ENCODE results near the gene KCNH2.

The KCNH2 gene

DNA sequence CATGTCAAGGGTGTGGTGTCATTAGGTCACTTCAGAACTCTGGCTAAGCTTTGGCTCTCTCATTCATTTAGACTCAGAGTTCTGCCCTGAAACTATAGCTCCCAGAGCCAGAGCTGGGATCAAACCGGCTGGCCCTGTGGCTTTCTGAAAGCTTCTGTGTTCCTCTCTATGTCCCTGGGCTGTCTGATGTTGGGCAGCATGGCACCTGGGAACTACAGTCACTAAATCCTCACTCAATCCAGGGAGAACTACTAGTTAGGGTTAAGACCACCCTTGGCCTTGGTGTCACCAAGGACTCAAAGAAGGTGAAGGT is 32.9 kb upstream of the KCNH2 start:
- no peak for DNase-seq

DNA sequence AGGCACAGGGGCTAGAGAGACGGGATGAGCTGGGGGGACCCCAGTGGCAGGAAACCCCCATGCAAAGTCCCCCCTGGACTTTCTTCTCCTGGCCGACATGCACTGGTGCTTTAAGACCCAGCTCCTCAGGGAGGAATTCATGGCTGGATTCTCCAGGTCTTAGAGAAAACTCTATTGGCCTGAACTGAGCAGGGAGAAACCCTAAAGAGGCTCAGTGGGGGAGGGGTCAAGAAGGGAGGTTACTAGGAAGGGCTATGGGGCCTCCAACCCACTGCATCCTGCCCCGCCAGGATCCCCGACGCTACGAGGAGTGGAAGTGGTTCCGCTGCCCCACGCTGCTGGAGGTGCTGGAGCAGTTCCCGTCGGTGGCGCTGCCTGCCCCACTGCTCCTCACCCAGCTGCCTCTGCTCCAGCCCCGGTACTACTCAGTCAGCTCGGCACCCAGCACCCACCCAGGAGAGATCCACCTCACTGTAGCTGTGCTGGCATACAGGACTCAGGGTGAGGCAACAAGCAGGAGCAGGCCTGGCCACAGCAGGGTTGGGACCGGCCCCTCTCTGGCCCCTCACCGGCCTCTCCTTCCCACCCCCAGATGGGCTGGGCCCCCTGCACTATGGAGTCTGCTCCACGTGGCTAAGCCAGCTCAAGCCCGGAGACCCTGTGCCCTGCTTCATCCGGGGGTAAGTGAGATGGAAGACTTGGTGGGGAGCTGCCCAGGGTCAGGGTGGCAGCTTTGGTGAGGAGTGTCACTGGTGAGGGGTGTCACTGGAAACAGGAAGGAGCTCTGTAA is 32.4 kb upstream of the KCNH2 start:
- peak; percentile 61 for DNase-seq

DNA sequence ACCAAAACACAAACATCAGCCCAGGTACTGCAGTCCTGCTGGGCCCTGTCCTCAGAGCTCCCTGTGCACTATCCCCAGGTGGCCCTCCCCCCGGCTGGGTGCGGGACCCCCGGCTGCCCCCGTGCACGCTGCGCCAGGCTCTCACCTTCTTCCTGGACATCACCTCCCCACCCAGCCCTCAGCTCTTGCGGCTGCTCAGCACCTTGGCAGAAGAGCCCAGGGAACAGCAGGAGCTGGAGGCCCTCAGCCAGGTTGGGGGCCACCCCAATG is 31.9 kb upstream of the KCNH2 start:
- DNase-seq, result no peak

DNA sequence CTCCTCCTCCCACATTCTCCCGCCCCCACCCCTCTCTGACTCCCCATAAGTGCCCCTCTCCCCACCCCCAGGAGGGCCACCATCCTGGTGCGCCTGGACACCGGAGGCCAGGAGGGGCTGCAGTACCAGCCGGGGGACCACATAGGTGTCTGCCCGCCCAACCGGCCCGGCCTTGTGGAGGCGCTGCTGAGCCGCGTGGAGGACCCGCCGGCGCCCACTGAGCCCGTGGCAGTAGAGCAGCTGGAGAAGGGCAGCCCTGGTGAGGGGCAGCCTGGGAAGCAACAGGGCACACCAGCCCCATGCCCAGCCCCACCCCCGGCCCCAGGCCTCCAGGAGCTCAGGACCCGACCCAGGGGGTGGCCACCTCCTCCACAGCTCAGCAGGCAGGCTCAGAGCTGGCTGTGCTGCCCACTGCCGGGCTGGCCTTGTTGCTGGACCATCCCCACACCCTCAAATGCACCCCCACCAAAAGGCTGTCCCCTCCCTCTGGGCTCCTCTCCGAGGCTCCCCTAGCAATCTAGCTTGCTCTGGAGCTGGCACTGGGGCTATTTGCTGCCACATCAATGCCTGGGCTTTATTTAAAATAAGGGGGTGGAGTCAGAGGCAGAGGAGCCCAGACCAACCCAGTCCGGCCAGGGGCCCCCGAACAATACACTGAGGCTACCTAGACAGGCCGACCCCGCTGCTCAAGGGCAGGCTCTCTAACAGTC is 31.4 kb upstream of the KCNH2 start:
- DNase-seq, result no peak

DNA sequence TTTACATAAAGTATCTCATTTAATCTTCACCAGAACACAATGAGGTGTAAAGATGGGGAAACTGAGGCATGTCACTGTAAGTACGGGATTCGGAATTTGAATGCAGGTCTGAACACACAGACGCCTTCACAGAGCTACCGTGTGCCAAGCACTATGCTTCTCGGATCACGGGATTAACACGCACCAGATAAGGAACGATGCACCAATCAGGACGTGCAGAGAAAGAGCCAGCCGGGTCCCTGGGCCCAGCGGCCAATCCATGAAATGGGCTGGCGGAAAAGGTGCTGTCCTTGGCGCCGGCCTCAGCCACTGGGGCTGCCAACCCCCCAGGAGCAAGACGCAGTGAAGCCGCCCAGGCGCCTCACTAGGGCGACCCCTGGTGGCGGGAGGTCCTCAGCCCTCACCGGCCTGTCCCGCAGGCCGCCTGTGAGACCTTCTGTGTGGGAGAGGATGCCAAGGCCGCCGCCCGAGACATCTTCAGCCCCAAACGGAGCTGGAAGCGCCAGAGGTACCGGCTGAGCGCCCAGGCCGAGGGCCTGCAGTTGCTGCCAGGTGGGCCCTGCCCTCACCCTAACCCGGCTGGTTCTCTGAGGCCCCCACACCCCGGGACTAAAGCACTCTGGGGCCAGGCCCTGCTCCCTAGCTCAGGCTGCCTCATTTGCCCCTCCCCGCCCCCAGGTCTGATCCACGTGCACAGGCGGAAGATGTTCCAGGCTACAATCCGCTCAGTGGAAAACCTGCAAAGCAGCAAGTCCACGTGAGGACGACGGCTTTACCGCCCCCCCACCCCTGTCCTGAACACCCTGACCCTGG is 30.6 kb upstream of the KCNH2 start:
- DNase-seq, result peak; percentile 87

DNA sequence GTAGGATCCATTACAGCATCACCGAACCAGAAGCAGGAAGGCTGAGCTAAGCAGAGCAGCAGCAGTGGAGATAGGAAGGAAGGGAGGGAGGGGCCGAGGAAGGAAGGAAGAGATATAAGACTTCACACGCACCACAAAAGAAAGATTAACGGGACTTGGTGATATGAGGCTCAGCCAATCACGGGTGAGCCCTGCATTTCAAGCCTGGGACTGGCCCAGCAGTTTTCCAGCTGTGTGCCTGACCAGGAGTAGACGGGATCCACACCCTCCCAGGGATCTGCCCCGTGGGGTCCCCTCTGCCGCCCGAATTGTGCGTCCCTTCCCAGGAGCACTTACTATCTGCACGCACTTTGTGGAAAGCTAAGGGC is 30.0 kb upstream of the KCNH2 start:
- DNase-seq, result peak; percentile 71

DNA sequence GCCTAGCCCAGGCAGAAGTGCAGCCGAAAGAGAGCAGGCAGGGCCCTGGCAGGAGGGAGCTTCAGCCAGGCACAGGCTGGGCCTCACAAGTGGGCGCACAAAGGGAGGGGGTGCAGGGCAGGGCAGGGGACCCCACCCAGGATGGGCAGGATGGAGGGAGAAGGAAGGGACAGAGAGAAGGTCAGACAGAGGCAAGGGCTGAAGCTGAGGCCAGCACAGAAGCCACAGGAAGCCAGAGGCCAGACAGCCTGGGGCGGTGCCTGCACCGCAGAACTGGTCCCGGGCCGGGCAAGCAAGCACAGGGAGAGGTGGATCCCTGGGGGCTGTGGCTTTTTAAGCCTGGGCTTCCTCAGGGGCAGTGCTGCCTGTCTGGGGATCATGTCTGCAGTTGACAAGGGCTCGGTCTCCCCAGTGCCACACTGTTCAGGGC is 29.4 kb upstream of the KCNH2 start:
- no peak for DNase-seq

DNA sequence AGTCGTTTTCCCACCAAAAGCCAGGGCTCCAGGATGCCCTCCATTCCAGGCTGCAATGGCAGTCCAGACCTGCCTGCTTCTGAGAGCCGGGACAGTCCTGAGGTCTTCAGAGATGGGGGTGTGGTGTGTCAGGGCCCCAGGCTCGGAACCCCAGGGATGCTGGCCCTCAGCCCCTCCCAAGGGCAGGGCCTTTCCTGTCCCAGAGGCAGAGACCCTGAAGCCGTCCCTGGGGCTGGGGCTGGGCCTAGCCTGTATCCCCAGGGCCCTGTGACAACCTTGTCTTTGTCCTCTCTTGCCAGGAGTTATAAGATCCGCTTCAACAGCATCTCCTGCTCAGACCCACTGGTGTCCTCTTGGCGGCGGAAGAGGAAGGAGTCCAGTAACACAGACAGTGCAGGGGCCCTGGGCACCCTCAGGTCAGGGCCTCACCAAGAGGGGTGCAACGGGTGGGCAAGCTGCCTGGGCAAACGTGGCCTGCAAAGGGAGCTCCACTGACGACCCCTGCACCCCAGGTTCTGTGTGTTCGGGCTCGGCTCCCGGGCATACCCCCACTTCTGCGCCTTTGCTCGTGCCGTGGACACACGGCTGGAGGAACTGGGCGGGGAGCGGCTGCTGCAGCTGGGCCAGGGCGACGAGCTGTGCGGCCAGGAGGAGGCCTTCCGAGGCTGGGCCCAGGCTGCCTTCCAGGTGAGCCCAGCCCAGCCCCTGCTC is 28.6 kb upstream of the KCNH2 start:
- DNase-seq, result no peak

DNA sequence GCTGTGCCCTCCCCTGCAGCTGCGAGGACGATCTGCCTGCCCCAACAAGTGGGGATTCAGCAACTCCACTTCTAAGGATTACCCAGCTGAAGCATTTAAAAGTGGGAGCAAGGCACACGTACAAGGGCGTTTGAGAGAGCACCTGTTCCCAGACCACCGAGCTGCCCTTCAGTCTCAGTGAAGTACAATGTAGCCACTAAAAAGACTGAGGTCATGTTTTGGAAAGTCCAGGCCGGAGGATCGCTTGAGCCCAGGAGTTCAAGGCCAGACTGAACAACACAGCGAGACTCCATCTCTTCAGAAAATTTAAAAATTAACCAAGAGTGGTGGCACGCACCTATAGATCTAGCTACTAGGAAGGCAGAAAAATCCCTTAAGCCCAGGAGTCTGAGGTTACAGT is 27.4 kb upstream of the KCNH2 start:
- no peak for DNase-seq

DNA sequence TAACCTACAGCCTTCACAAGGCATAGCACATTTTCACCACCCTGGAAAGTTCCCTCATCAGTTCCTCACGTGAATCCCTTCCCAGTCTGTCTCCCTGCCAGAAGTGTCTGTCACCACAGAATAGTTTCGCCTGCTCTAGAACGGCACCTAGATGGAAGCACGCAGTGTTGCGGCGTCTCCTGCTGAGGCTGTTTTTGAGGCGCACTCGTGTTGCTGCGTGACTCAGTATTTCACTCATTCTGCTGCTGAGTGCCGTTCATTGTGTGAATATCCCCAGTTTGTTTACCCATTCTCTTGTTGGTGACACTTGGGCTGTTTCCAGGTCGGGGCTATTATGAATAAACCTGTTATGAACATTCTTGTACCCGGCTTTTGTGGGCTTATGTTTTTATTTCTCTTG is 25.5 kb upstream of the KCNH2 start:
- DNase-seq, result no peak

DNA sequence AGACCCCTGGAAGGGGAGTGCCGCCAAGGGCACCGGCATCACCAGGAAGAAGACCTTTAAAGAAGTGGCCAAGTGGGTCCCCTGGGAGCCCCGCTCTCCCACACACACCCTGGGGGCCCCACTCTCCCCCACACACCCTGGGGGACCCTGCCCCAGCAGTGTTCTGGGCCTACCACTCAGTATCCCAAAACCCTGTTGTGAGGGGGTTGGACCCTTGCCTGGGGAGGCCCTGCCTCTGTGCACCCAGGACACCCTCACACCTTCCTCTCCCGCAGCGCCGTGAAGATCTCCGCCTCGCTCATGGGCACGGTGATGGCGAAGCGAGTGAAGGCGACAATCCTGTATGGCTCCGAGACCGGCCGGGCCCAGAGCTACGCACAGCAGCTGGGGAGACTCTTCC is 23.4 kb upstream of the KCNH2 start:
- no peak for DNase-seq

DNA sequence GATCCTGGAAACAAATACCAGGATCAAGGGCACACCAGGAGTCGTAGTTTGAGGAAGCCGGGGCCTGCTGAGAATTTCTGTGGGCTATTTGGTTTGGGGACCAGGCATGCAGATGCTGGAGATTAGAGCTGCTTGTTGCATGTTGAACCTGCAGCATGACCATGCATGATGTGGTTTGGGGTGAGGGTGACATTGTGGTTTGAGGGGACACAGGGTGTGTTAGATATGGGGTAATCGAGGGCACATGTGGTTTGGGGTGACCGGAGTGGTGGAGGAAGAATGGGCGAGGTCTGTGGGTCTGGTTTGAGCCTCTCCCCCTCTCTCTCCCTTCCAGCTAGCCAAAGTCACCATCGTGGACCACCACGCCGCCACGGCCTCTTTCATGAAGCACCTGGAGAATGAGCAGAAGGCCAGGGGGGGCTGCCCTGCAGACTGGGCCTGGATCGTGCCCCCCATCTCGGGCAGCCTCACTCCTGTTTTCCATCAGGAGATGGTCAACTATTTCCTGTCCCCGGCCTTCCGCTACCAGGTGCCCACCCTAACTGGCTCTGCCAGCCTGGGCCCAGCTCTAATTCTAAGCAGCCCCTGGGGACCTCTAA is 22.9 kb upstream of the KCNH2 start:
- no peak for DNase-seq

DNA sequence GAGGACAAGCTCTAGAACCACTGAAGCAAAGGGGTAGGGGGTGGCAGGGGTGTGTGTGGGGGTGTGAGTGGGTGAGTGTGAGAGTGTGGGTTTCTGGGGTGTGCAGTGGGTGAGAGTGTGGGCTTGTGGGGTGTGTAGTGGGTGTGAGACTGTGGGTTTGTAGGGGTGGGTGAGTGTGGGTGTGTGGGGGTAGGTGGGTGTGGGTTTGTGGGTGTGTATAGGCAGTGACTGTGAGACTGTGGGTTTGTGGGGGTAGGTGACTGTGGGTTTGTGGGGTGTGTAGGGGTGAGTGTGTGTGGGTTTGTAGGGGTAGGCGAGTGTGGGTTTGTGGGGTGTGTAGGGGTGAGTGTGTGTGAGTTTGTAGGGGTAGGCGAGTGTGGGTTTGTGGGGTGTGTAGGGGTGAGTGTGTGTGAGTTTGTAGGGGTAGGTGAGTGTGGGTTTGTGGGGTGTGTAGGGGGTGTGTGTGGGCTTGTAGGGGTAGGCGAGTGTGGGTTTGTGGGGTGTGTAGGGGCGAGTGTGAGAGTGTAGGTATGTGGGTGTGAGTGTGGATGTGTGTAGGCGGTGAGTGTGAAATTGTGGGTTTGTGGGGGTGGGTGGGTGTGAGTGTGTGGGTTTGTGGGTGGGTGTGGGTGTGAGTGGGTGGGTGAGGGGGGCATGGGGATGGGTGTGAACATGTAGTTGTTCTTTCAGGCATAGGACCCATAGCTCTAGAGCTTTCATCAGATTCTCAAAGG is 21.5 kb upstream of the KCNH2 start:
- DNase-seq, result no peak

DNA sequence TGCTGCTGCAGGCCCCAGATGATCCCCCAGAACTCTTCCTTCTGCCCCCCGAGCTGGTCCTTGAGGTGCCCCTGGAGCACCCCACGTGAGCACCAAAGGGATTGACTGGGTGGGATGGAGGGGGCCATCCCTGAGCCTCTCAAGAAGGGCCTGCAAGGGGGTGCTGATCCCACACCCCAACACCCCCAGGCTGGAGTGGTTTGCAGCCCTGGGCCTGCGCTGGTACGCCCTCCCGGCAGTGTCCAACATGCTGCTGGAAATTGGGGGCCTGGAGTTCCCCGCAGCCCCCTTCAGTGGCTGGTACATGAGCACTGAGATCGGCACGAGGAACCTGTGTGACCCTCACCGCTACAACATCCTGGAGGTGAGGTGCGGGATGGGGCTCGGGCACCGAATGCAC is 20.9 kb upstream of the KCNH2 start:
- DNase-seq, result no peak

DNA sequence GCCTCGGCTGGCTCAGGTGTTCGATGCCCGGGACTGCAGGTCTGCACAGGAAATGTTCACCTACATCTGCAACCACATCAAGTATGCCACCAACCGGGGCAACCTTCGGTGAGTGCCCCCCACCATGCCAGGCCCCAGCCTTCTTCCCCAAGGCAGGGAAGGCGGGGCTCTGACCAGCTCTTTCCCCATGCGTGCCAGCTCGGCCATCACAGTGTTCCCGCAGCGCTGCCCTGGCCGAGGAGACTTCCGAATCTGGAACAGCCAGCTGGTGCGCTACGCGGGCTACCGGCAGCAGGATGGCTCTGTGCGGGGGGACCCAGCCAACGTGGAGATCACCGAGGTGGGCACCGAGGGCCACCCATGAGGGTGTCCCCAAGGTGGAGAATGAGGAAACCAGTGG is 20.2 kb upstream of the KCNH2 start:
- no peak for DNase-seq

DNA sequence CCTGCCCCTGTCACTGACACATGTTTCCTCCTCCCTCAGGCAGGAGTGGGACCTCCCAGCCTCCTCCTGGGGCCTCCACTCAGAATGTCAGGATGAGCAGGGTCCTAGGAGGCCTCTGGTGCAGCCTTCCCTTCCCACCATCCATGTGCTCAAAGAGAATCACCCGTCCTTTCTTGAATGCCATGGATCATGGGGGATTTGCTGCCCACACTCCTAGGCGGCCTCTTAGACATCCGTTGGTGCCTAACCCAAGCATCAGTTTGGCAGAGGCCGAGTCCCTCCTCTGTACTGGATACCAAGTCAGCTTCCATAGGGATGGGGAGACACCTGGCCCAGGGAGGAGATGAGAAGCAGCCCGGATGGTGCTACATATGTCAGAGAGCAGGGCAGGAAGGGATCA is 19.7 kb upstream of the KCNH2 start:
- no peak for DNase-seq

DNA sequence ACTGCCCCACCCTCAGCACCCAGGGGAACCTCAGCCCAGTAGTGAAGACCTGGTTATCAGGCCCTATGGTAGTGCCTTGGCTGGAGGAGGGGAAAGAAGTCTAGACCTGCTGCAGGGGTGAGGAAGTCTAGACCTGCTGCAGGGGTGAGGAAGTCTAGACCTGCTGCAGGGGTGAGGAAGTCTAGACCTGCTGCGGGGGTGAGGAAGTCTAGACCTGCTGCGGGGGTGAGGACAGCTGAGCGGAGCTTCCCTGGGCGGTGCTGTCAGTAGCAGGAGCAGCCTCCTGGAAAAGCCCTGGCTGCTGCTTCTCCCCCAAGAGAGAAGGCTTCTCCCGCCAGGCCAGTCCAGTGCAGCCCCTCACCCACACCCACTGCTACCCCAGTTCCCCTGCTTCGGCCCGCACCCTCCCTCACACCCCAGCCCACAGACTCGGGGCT is 19.0 kb upstream of the KCNH2 start:
- DNase-seq, result no peak

DNA sequence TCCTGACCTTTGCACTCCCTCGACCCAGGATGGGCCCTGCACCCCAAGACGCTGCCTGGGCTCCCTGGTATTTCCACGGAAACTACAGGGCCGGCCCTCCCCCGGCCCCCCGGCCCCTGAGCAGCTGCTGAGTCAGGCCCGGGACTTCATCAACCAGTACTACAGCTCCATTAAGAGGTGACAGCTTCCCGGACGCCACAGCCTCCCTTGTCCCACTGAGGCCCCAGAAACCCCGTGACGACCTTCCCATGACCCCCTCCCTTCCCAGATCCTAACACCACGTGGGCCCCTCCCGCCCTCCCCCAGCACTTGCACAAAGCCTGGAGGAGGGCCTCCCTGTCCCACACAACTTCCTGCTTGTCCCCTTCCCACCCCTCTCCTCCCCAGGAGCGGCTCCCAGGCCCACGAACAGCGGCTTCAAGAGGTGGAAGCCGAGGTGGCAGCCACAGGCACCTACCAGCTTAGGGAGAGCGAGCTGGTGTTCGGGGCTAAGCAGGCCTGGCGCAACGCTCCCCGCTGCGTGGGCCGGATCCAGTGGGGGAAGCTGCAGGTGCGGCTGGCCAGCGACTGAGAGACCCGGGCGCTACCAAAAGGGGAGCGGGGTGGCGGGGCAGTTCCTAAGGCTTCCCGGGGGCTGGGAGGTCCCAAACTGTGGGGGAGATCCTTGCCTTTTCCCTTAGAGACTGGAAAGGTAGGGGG is 18.4 kb upstream of the KCNH2 start:
- DNase-seq, result no peak

DNA sequence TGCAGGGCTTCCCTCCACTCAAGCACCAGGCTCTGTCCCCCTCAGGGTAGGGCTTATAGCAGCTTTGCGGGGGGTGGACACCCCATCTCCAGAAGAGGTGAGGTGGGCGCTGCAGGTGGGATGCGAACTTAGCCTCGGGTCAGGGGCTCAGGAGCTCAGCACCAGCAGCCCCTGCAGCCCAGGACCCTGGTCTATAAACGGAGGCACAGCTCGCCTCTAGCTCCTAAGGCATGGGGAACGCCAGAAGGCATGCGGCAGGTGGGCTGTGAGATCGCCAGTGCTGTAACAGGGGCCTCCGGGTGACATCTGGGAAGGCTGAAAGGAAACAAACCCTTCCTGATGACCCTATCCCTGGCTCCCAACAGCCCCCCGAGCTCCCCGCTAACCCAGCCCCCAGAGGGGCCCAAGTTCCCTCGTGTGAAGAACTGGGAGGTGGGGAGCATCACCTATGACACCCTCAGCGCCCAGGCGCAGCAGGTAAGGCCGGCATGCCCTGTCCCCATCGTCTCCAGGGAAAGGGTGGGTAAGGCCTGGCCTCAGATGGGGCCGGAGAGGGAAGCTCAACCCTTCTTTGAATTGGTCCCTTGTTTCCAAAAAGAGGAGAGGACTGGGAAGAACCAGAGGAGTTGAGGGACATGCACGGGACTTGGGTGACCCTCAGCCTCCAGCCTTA is 16.9 kb upstream of the KCNH2 start:
- no peak for DNase-seq

DNA sequence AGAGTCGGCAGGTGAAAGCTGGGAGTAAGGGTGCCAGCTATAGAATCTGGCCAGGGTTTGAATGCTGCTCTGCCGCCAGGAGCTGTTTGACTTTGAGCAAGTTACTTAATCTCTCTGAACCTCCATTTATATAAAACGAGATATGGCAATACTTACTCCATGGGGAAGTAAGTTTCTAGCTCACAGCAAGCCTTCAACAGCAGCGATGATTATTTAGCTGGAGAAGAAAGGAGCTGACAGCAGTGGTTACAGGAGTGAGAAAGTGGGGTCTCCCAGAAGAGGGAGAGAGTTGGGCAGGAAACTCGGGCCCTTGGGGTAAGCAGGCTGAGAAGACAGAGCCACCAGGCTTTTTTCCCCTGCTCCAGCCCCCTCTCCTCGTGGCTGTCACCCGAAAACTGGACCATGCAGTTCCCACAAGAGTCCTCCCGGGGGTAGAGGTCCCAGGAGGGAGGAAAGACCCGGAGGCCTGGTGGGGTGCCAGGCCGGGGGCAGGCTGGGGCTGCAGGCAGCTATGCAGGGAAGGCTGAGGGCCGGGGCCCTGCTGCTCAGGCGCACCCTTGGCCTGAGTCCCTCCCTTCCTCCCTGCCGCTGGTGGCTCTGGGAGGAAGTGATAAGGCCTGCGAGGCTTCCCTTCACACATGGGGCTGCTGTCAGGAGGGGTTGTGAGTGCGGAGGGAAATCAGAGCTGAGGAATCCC is 16.2 kb upstream of the KCNH2 start:
- DNase-seq, result peak; percentile 59

DNA sequence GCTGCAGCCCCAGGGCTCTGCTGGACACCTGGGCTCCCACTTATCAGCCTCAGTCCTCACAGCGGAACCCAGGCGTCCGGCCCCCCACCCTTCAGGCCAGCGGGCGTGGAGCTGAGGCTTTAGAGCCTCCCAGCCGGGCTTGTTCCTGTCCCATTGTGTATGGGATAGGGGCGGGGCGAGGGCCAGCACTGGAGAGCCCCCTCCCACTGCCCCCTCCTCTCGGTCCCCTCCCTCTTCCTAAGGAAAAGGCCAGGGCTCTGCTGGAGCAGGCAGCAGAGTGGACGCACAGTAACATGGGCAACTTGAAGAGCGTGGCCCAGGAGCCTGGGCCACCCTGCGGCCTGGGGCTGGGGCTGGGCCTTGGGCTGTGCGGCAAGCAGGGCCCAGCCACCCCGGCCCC is 15.4 kb upstream of the KCNH2 start:
- no peak for DNase-seq
